SHP77 treated with DMSO at 0.1 percent for 48 hours (cell line): ENCODE data around the gene HECTD4.
A peak's percentile ranks its signal among the peaks of the same experiment; 100 is the strongest.
"Not testable (repeated sequence)": the region's sequence is repeated elsewhere in the genome, so short reads cannot be mapped to it uniquely, and the experiment has no call there.

Experiments
- DNase-seq: peaks from one replicate; lab custom pipeline; 2025; lab: John Stamatoyannopoulos, UW

HECTD4 gene

GRCh38 chr12:112116232-112117060 lies 265.8 kb downstream of the HECTD4 start:
- peak; percentile 89 for DNase-seq

DNA sequence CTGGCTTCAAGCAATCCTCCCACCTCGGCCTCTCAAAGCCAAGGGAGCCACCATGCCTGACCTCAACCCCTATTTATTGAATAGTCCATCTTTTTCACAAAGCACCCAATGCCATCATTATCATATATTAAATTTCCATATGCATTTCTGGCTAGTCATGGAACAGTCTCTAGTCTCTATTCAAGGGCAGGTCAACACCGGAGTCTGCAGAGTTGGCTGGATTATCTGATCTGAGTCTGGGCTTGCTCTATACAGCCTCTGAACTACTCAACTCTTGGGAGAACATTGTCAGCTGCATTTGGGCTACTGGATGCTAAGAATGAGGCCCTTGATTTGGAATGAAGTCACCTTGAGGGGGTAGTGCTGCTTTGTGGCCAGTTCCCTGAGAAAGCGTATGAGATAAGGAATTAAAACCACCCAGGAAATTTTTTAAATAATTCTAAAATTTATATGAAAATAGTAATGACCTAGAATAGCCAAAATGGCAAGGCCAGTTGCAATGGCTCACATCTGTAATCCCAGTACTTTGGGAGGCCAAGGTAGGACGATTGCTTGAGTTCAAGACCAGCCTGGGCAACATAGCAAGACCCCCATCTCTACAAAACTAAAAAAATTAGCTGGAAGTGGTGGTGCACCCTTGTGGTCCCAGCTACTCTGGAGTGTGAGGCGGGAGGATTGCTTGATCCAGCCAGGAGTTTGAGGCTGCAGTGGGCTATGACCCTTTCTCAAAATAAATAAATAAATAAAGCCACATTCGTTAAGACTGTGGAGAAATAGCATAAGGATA lies 266.8 kb downstream of the HECTD4 start:
- DNase-seq: no peak

DNA sequence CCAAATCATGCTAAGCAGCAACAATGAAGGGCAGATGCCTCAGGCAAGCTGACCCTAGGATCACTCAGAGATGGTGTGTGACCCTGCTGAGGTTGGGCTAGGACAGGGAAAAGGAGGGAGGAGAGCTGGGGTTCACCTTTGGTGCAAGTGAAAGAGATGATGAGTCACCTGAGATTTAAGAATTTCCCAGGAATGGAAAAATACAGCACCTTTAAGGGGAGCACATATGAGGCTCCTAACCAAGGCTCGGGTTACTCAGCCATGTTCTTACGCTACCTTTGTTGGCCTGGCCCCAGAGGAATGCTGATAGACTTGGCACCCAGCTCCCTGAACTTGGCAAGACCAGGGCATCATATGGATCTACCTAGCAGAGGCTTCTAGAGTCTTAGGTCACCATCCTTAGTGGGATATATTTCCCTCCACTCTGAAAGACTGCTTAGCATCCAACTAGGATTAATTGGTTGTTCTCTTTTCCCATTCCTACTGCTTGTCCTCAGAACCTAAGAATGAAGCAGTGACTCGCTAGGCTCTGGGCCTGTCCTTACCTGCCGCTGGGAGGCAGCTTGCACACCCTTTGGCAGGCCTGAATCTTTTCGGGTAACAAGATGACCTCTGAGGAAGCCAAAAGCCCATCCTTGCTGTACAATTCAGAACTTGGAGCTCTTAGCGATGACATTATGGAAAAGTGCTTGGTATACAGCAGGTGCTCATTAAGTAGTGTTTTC lies 269.7 kb downstream of the HECTD4 start:
- DNase-seq: no peak

DNA sequence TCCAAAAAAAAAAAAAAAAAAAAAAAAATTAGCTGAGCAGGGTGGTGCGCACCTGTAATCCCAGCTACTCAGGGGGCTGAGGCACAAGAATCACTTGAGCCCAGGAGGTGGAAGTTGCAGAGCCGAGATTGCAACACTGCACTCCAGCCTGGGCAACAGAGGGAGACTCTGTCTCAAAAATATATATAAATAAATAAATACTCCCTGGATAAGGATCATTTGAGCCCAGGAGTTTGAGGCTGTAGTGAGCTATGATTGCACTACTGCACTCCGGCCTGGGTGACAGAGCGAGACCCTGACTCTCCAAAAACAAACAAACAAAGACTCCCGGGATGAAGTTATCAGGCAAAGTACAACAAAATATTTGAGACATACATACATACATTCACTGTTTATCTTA lies 270.3 kb downstream of the HECTD4 start:
- DNase-seq: no peak

- not testable (repeated sequence) for DNase-seq
Observed at GRCh38 chr12:112110787-112111662, 271.2 kb downstream of the HECTD4 start.
